Measurements from ENCODE around the gene C1orf21. TPM values are rescaled to one million over a fixed set of nuclear protein-coding genes. Genes with fewer than 3 reads are reported as not detected.

Gene C1orf21
- polyA plus RNA-seq, 1 of the 3 experiments (the other 2 are of a cell fraction): 4.8 TPM

- no peak for TF ChIP-seq ZBTB33 (IDR thresholded peaks at IDR 0.05; ENCODE audit: borderline replicate concordance, low read depth)
- TF ChIP-seq TCF12 (IDR thresholded peaks at IDR 0.05): peak; percentile 36
- no peak for TF ChIP-seq TAF1 (IDR thresholded peaks at IDR 0.05; ENCODE audit: borderline replicate concordance, low read depth, low read length)
- TF ChIP-seq MAX (IDR thresholded peaks at IDR 0.05; ENCODE audit: low read depth): no peak
Observed at GRCh38 chr1:184362876-184363275, 24.0 kb upstream of the C1orf21 start (continued).

- H3K9me2 ChIP-seq: no peaks in the 10 kb centered on the region
- TF ChIP-seq RFX5 (IDR thresholded peaks at IDR 0.05; ENCODE audit: low read length): no peak
- POLR2A ChIA-PET: no interaction called here
- H3K4me2 ChIP-seq: no peak overlapping the region
- no peaks in the 10 kb centered on the region for H3K79me2 ChIP-seq (ENCODE audit: insufficient read depth)
- DNase-seq: no peak
- H2AFZ ChIP-seq (ENCODE audit: low read depth): no peak overlapping the region
- H3K9me3 ChIP-seq: no peaks in the 10 kb centered on the region
- H3K4me3 ChIP-seq (ENCODE audit: low read depth in 2 of 2, low read length in 1 of 2): no peak overlapping the region
- H3K27ac ChIP-seq (ENCODE audit: low read depth in 2 of 2, low read length in 1 of 2): no peak overlapping the region
- no peaks in the 10 kb centered on the region for H4K20me1 ChIP-seq (ENCODE audit: insufficient read depth)
- H3K4me1 ChIP-seq (ENCODE audit: control insufficient read depth in 1 of 2, insufficient read depth in 2 of 2, low read depth in 1 of 2, low read length in 1 of 2): no peaks in the 10 kb centered on the region
- no peaks in the 10 kb centered on the region for H3K27me3 ChIP-seq (ENCODE audit: insufficient read depth)
- H3K9ac ChIP-seq: no peak overlapping the region
- H3F3A ChIP-seq (replicated peaks; ENCODE audit: insufficient read depth): no peaks in the 10 kb centered on the region
- H3K36me3 ChIP-seq (replicated peaks in 1 of 2; ENCODE audit: control insufficient read depth in 1 of 2, insufficient read depth in 2 of 2, low read length in 1 of 2): no peaks in the 10 kb centered on the region
- 83% methylated on average over 2 of the region's 2 CpGs for WGBS (ENCODE audit: low lambda C conversion rate)
- CTCF ChIA-PET: interaction anchor here (1.0 kb wide), 1 partner anchor 11 kb away, joined by 3 read pairs; no protein-coding TSS in a partner anchor
Observed at GRCh38 chr1:184365699-184366098, 21.1 kb upstream of the C1orf21 start.

GRCh38 chr1:184366997-184367396 lies 19.8 kb upstream of the C1orf21 start:
- Histone ChIP-seq H3K27me3 (ENCODE audit: insufficient read depth) (no peaks in the 10 kb centered on the region), H3K9ac (no peak overlapping the region), H2AFZ (ENCODE audit: low read depth) (no peak overlapping the region), H3K4me2 (no peak overlapping the region), H3F3A (replicated peaks; ENCODE audit: insufficient read depth) (no peaks in the 10 kb centered on the region), H3K9me2 (no peaks in the 10 kb centered on the region), H3K4me1 (ENCODE audit: control insufficient read depth in 1 of 2, insufficient read depth in 2 of 2, low read depth in 1 of 2, low read length in 1 of 2) (peaks cover 0 to 2% of the 10 kb centered on the region in 2 experiments; a peak in 1 of 4 replicates), H3K36me3 (replicated peaks in 1 of 2; ENCODE audit: control insufficient read depth in 1 of 2, insufficient read depth in 2 of 2, low read length in 1 of 2) (no peaks in the 10 kb centered on the region), H3K9me3 (no peaks in the 10 kb centered on the region), H3K4me3 (ENCODE audit: low read depth in 2 of 2, low read length in 1 of 2) (no peak overlapping the region), H3K79me2 (ENCODE audit: insufficient read depth) (no peaks in the 10 kb centered on the region), H4K20me1 (ENCODE audit: insufficient read depth) (no peaks in the 10 kb centered on the region), H3K27ac (ENCODE audit: low read depth in 2 of 2, low read length in 1 of 2) (no peak overlapping the region)
- WGBS (ENCODE audit: low lambda C conversion rate): 81% methylated on average over 11 of the region's 11 CpGs
- DNase-seq: no peak
- CTCF ChIA-PET: no interaction called here
- TF ChIP-seq SIN3A (IDR thresholded peaks at IDR 0.05; ENCODE audit: borderline replicate concordance, low read depth, low read length): no peak
- no peak for TF ChIP-seq ELF1 (IDR thresholded peaks at IDR 0.05)
- TF ChIP-seq NFIC (IDR thresholded peaks at IDR 0.05; ENCODE audit: borderline replicate concordance): no peak
- POLR2A ChIA-PET: no interaction called here

Measured in SK-N-SH (cell line).